Central memory CD8-positive, alpha-beta T cell (primary cell): Measurements from ENCODE around the gene SDR42E1.

Source experiments
- ATAC-seq: fragments of 150-1000 bp; cut with Tn5 transposase; replicated peaks from 2 replicates; pipeline ENCODE4 v1.10.0; 2022; ENCODE audit warnings: mild to moderate bottlenecking, moderate FRiP score, moderate number of reproducible peaks; ENCODE audit not compliant: poor library complexity, severe bottlenecking; ENCODE audit errors: extremely low read depth
- DNase-seq, 2 donors: peaks; one replicate each; pipeline ENCODE4 v3.0.0; 2021; ENCODE audit warnings: low spot score in 2 of 2
- H3K27ac Mint-ChIP-seq: one replicate; pipeline ENCODE4 v1.8.0; 2022; ENCODE audit warnings: low read depth, mild to moderate bottlenecking, moderate library complexity, mixed read lengths
- H3K27me3 Mint-ChIP-seq: one replicate; pipeline ENCODE4 v1.8.0; 2022; ENCODE audit warnings: mixed read lengths
- H3K36me3 Mint-ChIP-seq: one replicate; pipeline ENCODE4 v1.8.0; 2022; ENCODE audit warnings: mild to moderate bottlenecking, moderate library complexity, mixed read lengths; ENCODE audit not compliant: insufficient read depth
- H3K4me1 Mint-ChIP-seq: one replicate; pipeline ENCODE4 v1.8.0; 2022; ENCODE audit warnings: mixed read lengths
- H3K4me3 Mint-ChIP-seq: one replicate; pipeline ENCODE4 v1.8.0; 2022; ENCODE audit warnings: mild to moderate bottlenecking, moderate library complexity, mixed read lengths
- H3K9me3 Mint-ChIP-seq: one replicate; pipeline ENCODE4 v1.8.0; 2022; ENCODE audit warnings: mixed read lengths

The SDR42E1 gene

GRCh38 chr16:82011199-82011641 lies at the start of gene SDR42E1:
Gene SDR42E1 (minus strand): TSS chr16:82011470. CDS start chr16:82000858, 10,612 bp downstream.
- H3K9me3 Mint-ChIP-seq, result peaks cover 6% of the 10 kb centered on the region
- peaks cover 36% of the 10 kb centered on the region for H3K27me3 Mint-ChIP-seq
- peaks cover 19% of the 10 kb centered on the region for H3K4me1 Mint-ChIP-seq
- ATAC-seq (peak; percentile 86), DNase-seq (peak; percentile 39 to 42)
- peak within 1 kb of the TSS; percentile 83 for H3K4me3 Mint-ChIP-seq
- peaks cover 1% of the 10 kb centered on the region for H3K36me3 Mint-ChIP-seq
- peak within 1 kb of the TSS; percentile 84 for H3K27ac Mint-ChIP-seq

GRCh38 chr16:82059983-82060421 lies 48.7 kb upstream of the SDR42E1 start:
- Mint-ChIP-seq H3K4me3 (no peak overlapping the region), H3K4me1 (no peaks in the 10 kb centered on the region), H3K9me3 (no peaks in the 10 kb centered on the region), H3K36me3 (no peaks in the 10 kb centered on the region), H3K27ac (no peak overlapping the region), H3K27me3 (peaks cover 54% of the 10 kb centered on the region)
- ATAC-seq, result no peak
- DNase-seq, result no peak

GRCh38 chr16:82059161-82059982 lies 48.1 kb upstream of the SDR42E1 start:
- ATAC-seq (no peak), DNase-seq (no peak)
- Mint-ChIP-seq H3K4me1 (no peaks in the 10 kb centered on the region), H3K27ac (no peak overlapping the region), H3K27me3 (peaks cover 60% of the 10 kb centered on the region), H3K36me3 (no peaks in the 10 kb centered on the region), H3K4me3 (no peak overlapping the region), H3K9me3 (no peaks in the 10 kb centered on the region)

GRCh38 chr16:82056550-82056896 lies 45.3 kb upstream of the SDR42E1 start:
- H3K36me3 Mint-ChIP-seq, result no peaks in the 10 kb centered on the region
- H3K4me3 Mint-ChIP-seq, result no peak overlapping the region
- DNase-seq (no peak), ATAC-seq (no peak)
- H3K27ac Mint-ChIP-seq, result no peak overlapping the region
- H3K9me3 Mint-ChIP-seq, result no peaks in the 10 kb centered on the region
- peaks cover 59% of the 10 kb centered on the region for H3K27me3 Mint-ChIP-seq
- H3K4me1 Mint-ChIP-seq, result no peaks in the 10 kb centered on the region

GRCh38 chr16:82055728-82056549 lies 44.7 kb upstream of the SDR42E1 start:
- no peak for ATAC-seq
- H3K4me1 Mint-ChIP-seq, result no peaks in the 10 kb centered on the region
- no peaks in the 10 kb centered on the region for H3K9me3 Mint-ChIP-seq
- no peaks in the 10 kb centered on the region for H3K36me3 Mint-ChIP-seq
- DNase-seq, result no peak
- H3K27ac Mint-ChIP-seq, result no peak overlapping the region
- H3K4me3 Mint-ChIP-seq, result no peak overlapping the region
- H3K27me3 Mint-ChIP-seq, result peaks cover 64% of the 10 kb centered on the region

- no peaks in the 10 kb centered on the region for H3K36me3 Mint-ChIP-seq
- no peak overlapping the region for H3K27ac Mint-ChIP-seq
- peaks cover 64% of the 10 kb centered on the region for H3K27me3 Mint-ChIP-seq
- DNase-seq (no peak), ATAC-seq (no peak)
- H3K9me3 Mint-ChIP-seq, result no peaks in the 10 kb centered on the region
- no peak overlapping the region for H3K4me3 Mint-ChIP-seq
- H3K4me1 Mint-ChIP-seq, result no peaks in the 10 kb centered on the region
Observed at GRCh38 chr16:82055117-82055516, 43.8 kb upstream of the SDR42E1 start.

GRCh38 chr16:82051656-82052055 lies 40.4 kb upstream of the SDR42E1 start:
- Mint-ChIP-seq H3K9me3 (no peaks in the 10 kb centered on the region), H3K27ac (no peak overlapping the region), H3K4me1 (no peaks in the 10 kb centered on the region), H3K36me3 (no peaks in the 10 kb centered on the region), H3K4me3 (no peak overlapping the region), H3K27me3 (peaks cover 73% of the 10 kb centered on the region)
- ATAC-seq (no peak), DNase-seq (no peak)

- H3K4me3 Mint-ChIP-seq, result no peak overlapping the region
- no peak overlapping the region for H3K27ac Mint-ChIP-seq
- peaks cover 73% of the 10 kb centered on the region for H3K27me3 Mint-ChIP-seq
- H3K4me1 Mint-ChIP-seq, result no peaks in the 10 kb centered on the region
- no peaks in the 10 kb centered on the region for H3K36me3 Mint-ChIP-seq
- no peaks in the 10 kb centered on the region for H3K9me3 Mint-ChIP-seq
- ATAC-seq (no peak), DNase-seq (no peak)
Observed at GRCh38 chr16:82050909-82051357, 39.7 kb upstream of the SDR42E1 start.

- no peak overlapping the region for H3K4me3 Mint-ChIP-seq
- no peaks in the 10 kb centered on the region for H3K4me1 Mint-ChIP-seq
- no peak overlapping the region for H3K27ac Mint-ChIP-seq
- peaks cover 68% of the 10 kb centered on the region for H3K27me3 Mint-ChIP-seq
- DNase-seq (no peak), ATAC-seq (no peak)
- no peaks in the 10 kb centered on the region for H3K36me3 Mint-ChIP-seq
- no peaks in the 10 kb centered on the region for H3K9me3 Mint-ChIP-seq
Observed at GRCh38 chr16:82050506-82050905, 39.2 kb upstream of the SDR42E1 start.

GRCh38 chr16:82049484-82049883 lies 38.2 kb upstream of the SDR42E1 start:
- Mint-ChIP-seq H3K27me3 (peaks cover 58% of the 10 kb centered on the region), H3K36me3 (no peaks in the 10 kb centered on the region), H3K4me1 (no peaks in the 10 kb centered on the region), H3K4me3 (no peak overlapping the region), H3K9me3 (no peaks in the 10 kb centered on the region), H3K27ac (no peak overlapping the region)
- ATAC-seq (no peak), DNase-seq (no peak)

GRCh38 chr16:82047787-82048186 lies 36.5 kb upstream of the SDR42E1 start:
- Mint-ChIP-seq H3K4me1 (no peaks in the 10 kb centered on the region), H3K9me3 (no peaks in the 10 kb centered on the region), H3K36me3 (no peaks in the 10 kb centered on the region), H3K27me3 (peaks cover 45% of the 10 kb centered on the region), H3K27ac (no peak overlapping the region), H3K4me3 (no peak overlapping the region)
- ATAC-seq (no peak), DNase-seq (no peak)

- no peaks in the 10 kb centered on the region for H3K36me3 Mint-ChIP-seq
- H3K9me3 Mint-ChIP-seq, result no peaks in the 10 kb centered on the region
- DNase-seq (no peak), ATAC-seq (no peak)
- H3K4me1 Mint-ChIP-seq, result no peaks in the 10 kb centered on the region
- H3K27ac Mint-ChIP-seq, result no peak overlapping the region
- H3K27me3 Mint-ChIP-seq, result peaks cover 42% of the 10 kb centered on the region
- H3K4me3 Mint-ChIP-seq, result no peak overlapping the region
Observed at GRCh38 chr16:82047374-82047773, 36.1 kb upstream of the SDR42E1 start.

GRCh38 chr16:82046941-82047340 lies 35.7 kb upstream of the SDR42E1 start:
- no peak overlapping the region for H3K27ac Mint-ChIP-seq
- ATAC-seq, result no peak
- H3K36me3 Mint-ChIP-seq, result no peaks in the 10 kb centered on the region
- DNase-seq, result no peak
- no peaks in the 10 kb centered on the region for H3K9me3 Mint-ChIP-seq
- H3K4me3 Mint-ChIP-seq, result no peak overlapping the region
- no peaks in the 10 kb centered on the region for H3K4me1 Mint-ChIP-seq
- H3K27me3 Mint-ChIP-seq, result peaks cover 42% of the 10 kb centered on the region
